ENCODE data around the gene GAMT.

The GAMT gene

DNA sequence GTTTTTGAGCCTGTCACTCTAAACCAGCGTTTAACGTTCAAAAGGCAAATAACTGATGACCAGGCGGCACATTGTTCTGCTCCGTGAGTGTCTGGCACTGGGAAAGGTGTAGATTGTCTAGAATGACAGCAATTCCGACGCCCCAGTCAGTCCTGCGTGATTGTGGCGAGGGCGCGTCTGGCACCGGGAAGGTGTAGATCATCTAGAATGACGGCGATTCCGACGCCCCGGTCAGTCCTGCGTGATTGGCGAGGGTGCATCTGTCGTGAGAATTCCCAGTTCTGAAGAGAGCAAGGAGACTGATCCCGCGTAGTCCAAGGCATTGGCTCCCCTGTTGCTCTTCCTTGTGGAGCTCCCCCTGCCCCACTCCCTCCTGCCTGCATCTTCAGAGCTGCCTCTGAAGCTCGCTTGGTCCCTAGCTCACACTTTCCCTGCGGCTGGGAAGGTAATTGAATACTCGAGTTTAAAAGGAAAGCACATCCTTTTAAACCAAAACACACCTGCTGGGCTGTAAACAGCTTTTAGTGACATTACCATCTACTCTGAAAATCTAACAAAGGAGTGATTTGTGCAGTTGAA lies 43.7 kb downstream of the GAMT start:
- TF ChIP-seq ZFX (IDR thresholded peaks at IDR 0.05; ENCODE audit: borderline replicate concordance) = no peak
- TF ChIP-seq, protein P1, sequence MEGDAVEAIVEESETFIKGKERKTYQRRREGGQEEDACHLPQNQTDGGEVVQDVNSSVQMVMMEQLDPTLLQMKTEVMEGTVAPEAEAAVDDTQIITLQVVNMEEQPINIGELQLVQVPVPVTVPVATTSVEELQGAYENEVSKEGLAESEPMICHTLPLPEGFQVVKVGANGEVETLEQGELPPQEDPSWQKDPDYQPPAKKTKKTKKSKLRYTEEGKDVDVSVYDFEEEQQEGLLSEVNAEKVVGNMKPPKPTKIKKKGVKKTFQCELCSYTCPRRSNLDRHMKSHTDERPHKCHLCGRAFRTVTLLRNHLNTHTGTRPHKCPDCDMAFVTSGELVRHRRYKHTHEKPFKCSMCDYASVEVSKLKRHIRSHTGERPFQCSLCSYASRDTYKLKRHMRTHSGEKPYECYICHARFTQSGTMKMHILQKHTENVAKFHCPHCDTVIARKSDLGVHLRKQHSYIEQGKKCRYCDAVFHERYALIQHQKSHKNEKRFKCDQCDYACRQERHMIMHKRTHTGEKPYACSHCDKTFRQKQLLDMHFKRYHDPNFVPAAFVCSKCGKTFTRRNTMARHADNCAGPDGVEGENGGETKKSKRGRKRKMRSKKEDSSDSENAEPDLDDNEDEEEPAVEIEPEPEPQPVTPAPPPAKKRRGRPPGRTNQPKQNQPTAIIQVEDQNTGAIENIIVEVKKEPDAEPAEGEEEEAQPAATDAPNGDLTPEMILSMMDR (IDR thresholded peaks at IDR 0.05) = no peak
- no peak overlapping the region for H3K27ac ChIP-seq

DNA sequence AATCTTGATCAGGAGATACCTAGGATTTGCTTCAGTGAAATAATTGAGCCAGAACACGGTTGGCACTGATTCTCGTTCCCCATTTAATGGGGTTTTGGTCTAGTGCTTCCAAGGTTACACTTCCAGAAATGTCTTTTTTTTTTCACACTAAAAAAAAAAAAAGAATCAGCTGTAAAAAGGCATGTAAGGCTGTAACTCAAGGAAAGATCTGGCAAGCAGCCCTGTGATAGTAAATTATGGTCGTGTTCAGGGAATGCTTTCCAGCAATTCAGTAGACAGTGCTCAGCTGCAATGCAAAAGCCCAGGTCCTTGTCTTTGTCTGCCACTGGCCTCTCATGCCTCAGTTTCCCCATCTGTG lies 44.9 kb downstream of the GAMT start:
- peak overlapping the region; percentile 90 for H3K27ac ChIP-seq
- TF ChIP-seq, protein P1 (IDR thresholded peaks at IDR 0.05) = no peak
- no peak for TF ChIP-seq ZFX (IDR thresholded peaks at IDR 0.05; ENCODE audit: borderline replicate concordance)

DNA sequence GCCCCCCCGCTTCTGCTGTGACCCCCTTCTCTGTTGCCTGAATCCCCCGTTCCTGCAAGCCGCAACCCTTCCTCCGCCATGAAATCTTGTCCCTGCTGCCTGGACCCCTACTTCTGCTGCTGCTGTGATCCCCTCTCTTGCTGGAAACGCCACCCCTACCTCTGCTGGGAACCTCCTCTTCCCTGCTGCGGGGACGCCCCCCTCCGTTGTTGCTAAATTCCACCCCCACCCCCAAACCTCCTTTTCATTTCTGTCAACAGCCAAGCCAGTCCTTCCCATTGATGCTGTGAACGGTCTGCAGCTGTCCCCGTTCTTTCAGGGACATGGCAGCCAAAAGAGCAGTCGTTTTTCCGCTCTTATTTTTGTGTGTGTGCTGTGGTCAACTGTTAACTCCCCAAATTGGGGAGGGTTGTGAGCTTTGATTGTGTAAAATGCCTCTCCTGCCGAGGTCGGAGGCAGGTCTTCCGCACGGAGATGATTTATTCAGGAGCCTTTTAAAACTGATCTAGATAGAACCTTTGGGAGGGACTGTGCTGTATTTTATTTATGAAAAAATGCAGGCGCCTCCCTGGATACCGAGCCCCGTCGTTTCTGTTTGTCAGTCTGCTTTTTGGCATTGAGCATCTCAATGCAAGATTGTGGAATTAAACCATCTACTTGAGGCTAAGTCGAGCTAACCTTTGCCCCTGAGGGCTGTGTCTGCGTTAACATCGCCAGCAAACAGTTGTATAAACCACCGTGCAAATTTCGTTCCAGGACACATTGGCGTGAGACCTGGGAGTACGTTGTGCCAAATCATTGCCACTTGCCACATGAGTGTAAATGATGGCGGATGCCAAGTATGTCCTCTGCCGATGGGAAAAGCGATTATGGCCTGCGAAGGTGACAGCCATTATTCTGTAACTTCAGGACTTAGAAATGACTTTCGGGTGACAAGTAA lies 45.5 kb downstream of the GAMT start:
- no peak for TF ChIP-seq ZFX (IDR thresholded peaks at IDR 0.05; ENCODE audit: borderline replicate concordance)
- TF ChIP-seq, protein P1 (IDR thresholded peaks at IDR 0.05) = no peak
- H3K27ac ChIP-seq = peak overlapping the region; percentile 90

DNA sequence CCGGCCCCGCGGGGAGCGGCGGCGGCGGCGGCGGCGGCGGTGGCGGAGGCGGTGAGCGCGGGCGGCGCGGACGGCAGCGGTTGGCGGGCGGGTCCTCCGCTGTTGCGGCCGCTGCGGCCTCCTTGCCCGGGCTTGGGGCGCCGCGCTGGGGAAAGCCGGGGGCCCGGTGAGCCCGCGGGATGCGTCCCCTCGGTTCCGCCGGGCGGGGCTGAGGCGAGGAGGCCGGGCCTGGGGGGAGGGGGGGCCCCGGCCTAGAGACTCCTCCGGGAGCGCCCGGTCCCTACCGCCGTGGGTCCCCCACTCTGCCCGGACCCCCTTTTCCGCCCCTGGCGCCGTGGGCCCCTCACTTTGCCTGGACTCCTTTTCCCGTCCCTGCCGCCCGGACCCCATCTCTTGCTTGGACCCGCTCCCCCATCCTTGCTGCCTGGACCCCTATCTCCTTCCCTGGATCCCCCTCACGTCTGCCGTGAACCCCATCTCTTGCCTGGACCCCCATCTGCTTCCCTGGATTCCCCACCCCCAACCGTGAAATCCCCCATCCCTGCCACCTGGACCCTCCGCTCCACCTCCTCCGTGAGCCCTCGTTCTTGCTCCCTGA lies 46.3 kb downstream of the GAMT start:
- no peak for TF ChIP-seq ZFX (IDR thresholded peaks at IDR 0.05; ENCODE audit: borderline replicate concordance)
- TF ChIP-seq, protein P1 (IDR thresholded peaks at IDR 0.05) = no peak
- H3K27ac ChIP-seq = peak overlapping the region; percentile 90

- H3K27ac ChIP-seq = no peak overlapping the region
- TF ChIP-seq ZFX (IDR thresholded peaks at IDR 0.05; ENCODE audit: borderline replicate concordance) = no peak
Measured at GRCh38 chr19:1353144-1353543, 48.2 kb downstream of the GAMT start.

DNA sequence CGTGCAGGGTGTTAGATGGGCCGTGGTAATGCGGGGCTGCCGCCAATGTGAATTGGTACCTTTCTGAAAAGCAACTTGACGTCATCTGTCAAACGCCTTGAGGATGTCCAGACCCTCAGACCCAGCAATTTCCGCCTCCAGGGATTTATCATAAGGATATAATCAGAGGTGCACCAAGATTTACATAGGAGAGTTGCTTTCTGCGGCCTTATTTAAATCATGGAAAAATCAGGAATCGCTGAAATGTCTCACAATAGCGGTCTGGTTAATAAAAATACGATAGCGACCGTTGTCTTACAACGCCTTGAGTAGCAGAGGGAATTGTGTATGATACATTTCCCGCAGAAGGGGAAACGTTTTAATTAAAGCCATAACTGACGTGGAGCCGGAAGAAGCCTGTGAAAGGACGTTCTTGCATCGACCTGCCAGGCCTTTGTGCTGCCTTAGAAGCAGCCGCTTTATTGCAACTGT lies 49.9 kb downstream of the GAMT start:
- no peak for TF ChIP-seq ZFX (IDR thresholded peaks at IDR 0.05; ENCODE audit: borderline replicate concordance)
- TF ChIP-seq, protein P1 (IDR thresholded peaks at IDR 0.05) = no peak
- H3K27ac ChIP-seq = no peak overlapping the region

GRCh38 chr19:1350867-1351266 lies 50.5 kb downstream of the GAMT start:
- H3K27ac ChIP-seq = no peak overlapping the region
- TF ChIP-seq, protein P1 (IDR thresholded peaks at IDR 0.05) = no peak
- TF ChIP-seq ZFX (IDR thresholded peaks at IDR 0.05; ENCODE audit: borderline replicate concordance) = no peak

Data from 22Rv1 (cell line).